Fibroblast of upper back skin (primary cell): ENCODE results near the gene ETV3.

Experiments used
- DNase-seq: peaks from one replicate; pipeline ENCODE4 v3.0.0-alpha.2; 2013

ETV3 gene

DNA sequence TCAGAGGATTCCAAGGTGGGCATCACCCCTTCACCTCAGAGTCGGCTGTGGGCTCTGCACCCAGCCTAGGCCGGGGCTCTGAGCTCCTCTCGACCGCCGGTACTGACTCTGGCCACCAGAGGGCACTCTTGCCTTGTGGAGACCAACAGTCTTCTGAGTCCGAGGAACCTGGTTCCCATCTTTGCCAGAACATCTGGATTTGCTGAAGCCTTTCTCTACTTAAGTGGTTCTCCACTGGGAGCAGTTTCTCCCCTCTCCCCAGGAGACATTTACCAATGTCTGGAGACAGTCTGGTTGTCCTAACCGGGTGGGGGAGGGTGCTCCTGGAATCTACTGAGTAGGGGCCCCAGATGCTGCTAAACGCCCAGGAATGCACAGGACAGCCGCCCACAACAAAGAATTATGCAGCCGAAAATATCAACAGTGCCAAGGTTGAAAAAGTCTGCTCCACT lies 48.0 kb downstream of the ETV3 start:
- peak; percentile 94 for DNase-seq

DNA sequence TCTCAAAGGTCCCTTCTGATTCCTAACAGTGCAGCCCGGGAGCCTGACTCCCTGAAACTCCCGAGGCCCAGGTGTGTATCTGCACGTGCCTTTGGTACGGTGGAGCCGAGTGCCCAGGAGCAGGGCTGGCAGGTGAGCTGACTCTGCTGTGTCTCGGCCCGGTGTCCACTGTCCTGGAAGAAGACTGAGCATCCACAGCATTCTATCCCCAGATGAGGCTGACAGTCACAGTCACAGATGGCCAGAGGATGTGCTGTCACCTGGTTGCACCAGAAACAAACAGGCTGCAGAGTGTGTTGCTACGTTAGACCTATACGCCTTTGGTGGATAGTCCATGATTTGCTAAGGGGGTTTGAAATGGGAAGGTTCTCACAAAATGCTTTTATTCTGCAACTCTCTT lies 48.4 kb downstream of the ETV3 start:
- DNase-seq, result no peak

DNA sequence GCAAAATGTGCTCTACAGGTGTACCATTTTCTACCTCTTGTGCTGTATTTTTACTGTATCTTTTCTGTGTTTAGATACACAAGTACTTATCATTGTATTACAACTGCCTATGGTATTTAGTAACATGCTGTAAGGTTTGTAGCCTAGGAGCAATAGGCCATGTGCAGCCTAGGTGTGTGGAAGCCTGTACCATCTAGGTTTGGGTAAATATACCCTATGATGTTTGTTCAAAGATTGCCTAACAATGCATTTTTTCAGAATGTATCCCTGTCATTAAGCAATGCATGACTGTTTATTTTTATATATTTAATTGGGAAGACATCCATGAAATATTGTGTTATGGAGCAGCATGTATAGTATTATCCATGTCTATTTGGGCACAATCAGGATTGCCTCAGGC lies 49.6 kb downstream of the ETV3 start:
- DNase-seq, result no peak

DNA sequence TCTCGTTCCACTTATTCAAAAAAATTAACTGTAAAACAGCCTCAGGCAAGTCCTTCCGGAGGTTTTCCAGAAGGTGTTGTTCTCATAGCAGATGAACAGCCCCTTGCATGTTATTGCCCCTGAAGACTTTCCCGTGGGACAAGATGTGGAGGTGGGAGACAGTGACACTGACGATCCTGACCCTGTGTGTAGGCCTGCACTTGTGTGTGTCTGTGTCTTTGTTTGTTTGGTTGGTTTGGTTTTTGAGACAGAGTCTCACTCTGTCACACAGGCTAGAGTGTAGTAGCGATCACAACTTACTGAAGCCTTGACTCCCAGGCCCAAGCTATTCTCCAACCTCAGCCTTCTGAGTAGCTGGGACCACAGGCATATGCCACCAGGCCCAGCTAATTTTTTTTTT lies 51.2 kb downstream of the ETV3 start:
- no peak for DNase-seq

DNA sequence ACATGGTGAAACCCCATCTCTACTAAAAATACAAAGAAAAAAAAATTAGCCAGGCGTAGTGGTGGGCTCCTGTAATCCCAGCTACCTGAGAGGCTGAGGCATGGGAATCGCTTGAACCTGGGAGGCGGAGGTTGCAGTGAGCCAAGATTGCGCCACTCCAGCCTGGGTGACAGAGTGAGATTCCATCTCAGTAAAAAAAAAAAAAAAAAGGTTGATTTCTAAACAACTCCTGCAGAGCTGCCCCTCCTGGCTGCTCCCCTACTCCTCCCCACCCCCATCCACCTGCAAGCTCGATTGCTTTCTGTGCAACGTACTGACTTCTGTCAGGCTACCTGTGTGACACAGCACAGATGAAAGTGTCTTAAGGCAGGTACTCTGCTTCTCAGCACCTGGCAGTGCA lies 51.9 kb downstream of the ETV3 start:
- DNase-seq, result no peak

DNA sequence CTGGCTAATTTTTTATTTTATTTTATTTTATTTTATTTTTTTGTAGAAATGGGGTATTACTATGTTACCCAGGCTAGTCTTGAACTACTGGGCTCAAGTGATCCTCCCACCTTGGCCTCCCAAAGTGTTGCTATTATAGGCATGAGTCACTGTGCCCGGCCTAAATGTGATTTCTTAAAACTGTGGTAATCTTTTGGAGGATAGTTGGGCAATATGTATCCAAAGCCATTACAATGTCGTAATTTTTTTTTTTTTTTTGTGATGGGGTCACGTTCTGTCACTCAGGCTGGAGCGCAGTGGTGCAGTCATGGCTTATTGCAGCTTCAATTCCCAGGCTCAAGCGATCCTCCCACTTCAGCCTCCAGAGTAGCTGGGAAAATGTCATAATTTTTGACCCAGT lies 52.8 kb downstream of the ETV3 start:
- DNase-seq, result no peak

DNA sequence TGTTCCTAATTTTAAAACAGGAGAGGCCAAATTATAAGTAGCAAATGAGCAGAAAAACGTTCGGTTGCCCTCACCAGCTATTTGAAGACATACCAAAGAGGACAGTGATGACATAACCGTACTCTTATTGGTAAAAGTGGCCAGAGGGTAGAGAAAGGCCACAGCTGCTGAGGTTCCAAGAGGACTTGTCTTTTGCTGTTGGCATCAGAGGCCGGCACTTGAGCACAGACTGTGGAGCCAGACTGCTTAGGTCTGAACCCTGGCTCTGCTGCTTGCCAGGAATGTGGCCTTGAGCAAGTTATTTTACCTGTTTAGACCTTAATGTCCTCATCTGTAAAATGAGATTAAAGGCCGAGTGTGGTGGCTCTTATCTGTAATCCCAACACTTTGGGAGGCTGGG lies 53.5 kb downstream of the ETV3 start:
- DNase-seq, result no peak

DNA sequence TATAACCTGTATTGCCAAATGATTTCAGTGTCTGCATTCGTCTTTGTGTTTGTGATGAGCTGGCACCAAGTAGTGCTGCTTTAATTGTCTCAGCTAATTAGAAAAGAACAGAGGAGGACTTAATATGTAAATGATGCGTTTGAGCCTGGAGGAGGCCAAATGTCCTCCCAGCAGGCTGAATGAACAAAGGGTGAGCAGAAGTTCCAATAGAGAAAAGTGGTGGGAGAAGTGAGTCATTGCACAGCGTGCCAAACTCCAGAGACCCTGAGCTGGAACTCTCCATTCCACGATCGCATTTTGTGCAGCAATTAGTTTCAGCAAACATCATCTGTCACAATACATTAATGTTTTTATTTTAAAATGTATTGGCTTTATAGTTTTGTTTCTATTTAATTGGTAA lies 56.5 kb downstream of the ETV3 start:
- no peak for DNase-seq

DNA sequence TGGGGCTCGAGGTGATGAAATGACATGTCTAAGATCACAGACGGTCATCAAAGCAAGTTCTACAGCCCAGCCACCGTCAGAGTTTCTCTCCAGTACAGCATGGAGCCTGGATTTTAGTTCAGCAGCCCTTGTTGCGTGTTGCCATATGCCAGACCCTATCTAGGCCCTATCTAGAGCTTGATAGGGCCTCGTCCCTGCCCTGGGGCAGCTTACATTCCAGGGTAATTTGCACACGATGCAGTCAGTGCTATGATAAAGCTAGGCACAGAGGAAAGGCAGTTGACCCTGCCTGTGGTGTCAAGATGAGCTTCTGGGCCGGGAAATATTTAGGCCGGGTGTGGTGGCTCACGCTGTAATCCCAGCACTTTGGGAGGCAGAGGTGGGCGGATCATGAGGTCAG lies 57.5 kb downstream of the ETV3 start:
- DNase-seq, result no peak

DNA sequence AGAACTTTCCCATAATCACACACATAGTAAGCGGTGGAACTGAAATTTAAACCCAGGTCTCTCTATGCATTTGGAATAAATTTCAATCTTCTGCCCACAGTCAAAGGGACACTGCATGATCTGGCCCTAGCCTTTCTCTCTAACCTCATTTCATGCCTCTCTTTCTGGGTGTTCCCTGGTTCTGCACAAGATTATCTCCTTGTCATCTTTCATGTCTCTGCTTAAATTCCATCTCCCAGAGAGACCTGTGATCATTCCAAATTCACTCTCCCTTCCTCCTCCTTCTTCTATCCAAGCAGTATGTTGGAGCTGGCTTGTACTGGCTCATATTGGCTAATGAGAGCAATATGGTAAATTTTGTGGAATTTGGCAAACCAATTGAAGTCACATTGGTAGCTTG lies 60.8 kb downstream of the ETV3 start:
- no peak for DNase-seq

DNA sequence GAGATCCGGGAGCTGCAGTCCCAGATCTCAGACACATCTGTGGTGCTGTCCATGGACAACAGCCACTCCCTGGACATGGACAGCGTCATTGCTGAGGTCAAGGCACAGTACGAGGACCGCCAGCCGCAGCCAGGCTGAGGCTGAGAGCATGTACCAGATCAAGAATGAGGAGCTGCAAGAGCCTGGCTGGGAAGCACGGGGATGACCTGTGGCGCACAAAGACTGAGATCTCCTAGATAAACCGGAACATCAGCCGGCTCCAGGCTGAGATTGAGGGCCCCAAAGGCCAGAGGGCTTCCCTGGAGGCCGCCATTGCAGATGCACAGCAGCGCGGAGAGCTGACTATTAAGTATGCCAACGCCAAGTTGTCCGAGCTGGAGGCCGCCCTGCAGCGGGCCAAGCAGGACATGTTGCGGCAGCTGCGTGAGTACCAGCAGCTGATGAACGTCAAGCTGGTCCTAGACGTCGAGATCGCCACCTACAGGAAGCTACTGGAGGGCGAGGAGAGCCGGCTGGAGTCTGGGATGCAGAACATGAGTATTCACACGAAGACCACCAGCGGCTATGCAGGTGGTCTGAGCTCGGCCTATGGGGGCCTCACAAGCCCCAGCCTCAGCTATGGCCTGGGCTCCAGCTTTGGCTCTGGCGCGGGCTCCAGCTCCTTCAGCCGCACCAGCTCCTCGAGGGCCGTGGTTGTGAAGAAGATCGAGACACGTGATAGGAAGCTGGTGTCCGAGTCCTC lies 64.1 kb downstream of the ETV3 start:
- DNase-seq, result peak; percentile 60
